GM18526 (cell line): ENCODE measurements around the gene MYT1.

Source experiments
- POLR2A ChIP-seq: IDR thresholded peaks from 3 replicates; pipeline ENCODE4 v1.6.1; 2011; ENCODE audit not compliant: insufficient read length; ENCODE audit errors: extremely low read depth

The MYT1 gene

GRCh38 chr20:64224351-64225170 lies 60.3 kb downstream of the MYT1 start:
- no peak for TF ChIP-seq POLR2A

- TF ChIP-seq POLR2A, result no peak
These were observed 60.9 kb downstream of the MYT1 start for GRCh38 chr20:64225171-64225595.

- no peak for TF ChIP-seq POLR2A
These were observed 61.8 kb downstream of the MYT1 start for GRCh38 chr20:64225828-64226598.

DNA sequence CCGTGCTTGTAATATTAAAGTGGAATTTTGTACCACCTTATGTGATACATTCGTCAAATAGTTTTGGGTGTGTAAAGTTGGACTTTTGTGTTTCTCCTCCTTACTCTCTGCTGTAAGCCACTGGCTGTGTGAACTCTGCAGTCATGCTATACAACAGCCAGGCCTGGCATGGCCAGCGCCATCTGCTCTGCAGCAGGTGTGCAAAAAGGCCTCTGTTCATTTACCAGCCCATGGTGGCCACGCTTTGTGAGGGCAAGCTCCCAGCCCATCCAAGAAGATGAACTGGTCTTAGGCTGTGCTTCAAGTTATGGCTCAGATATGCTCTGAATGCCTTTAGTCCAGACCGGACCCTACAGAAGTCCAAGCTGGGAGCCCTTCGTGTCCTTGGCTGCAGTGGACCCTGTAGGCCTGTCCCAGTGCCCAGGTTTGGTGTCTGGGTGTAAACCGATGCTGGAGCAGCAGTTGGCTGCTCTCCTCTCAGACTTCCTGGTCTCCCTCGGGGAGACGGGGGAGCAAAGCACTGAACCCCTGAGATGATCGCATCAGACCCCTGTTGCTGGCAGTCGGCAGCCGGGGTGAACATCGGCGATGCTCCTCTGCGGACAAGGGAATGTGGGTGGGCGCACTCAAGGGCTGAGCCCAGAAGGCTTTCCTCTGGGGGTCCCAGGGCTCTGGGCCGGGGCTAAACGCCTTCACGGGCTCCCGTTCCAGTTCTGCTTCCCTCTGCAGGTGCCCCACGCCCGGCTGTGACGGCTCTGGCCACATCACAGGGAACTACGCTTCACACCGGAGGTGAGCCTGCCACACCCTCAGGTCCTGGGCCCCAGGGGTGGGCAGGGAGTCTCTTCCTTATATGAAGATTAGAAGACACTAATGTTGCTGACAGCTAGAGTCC lies 62.7 kb downstream of the MYT1 start:
- TF ChIP-seq POLR2A, result no peak

GRCh38 chr20:64228086-64228653 lies 63.9 kb downstream of the MYT1 start:
- TF ChIP-seq POLR2A, result no peak

DNA sequence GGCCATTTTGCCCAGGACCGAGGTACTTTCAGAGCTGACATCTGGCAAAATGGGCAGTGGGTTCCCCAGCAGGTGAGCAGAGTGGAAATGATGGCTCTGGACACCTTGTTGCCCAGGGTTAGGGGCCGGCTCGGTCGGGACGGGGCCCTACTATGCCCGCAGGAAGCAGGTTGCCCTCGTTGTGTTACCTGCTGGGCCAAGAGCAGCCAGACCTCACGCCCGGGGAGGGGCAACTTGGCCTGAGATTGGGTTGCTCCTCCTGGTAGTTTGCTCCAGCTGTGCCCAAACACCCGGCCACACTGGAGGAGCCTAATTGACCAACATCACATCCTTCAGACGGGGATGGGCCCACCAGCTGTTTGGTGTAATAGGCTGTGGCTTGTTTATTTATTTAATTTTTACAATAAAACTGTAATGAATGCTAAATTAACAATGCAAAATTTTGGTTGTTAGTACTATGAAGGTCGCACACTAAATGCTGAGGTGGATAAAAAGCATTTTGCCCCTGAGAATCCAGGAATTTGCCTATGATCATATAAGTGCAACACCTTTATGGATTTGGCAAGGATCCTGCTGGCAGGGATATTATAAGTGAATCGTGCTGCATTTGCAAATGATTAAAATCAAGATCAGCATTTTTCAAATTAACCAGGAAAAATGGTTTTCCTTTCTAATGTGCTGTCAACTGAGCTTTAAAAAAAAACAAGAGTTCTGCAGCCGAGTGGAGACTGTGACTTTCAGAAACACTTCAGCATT lies 64.7 kb downstream of the MYT1 start:
- no peak for TF ChIP-seq POLR2A

DNA sequence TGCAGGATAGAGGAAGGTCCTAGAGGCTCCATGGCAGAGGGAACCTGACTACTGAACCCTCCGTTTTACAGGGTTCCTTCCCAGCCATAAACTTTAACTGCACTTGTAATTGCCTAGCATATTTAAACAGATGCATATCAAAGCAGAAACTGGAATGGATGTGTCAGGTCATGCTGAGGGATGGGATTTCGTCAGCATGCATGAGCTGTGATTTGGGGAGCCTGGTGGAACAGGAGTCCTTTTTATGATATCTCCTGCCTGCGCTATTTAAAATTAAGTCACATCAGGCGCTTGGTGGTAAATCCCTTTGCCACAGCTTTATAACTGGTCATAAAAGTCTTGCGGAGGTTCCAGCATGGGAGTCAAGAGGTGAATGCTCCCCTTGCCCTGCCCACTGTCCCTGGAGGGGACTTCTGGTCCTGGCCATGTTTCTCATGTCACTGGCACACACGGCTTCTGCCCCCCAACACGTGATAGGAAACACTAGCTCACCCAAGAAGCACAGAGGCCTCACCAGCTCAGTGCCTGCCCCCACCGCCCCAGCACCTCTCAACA lies 65.3 kb downstream of the MYT1 start:
- no peak for TF ChIP-seq POLR2A

DNA sequence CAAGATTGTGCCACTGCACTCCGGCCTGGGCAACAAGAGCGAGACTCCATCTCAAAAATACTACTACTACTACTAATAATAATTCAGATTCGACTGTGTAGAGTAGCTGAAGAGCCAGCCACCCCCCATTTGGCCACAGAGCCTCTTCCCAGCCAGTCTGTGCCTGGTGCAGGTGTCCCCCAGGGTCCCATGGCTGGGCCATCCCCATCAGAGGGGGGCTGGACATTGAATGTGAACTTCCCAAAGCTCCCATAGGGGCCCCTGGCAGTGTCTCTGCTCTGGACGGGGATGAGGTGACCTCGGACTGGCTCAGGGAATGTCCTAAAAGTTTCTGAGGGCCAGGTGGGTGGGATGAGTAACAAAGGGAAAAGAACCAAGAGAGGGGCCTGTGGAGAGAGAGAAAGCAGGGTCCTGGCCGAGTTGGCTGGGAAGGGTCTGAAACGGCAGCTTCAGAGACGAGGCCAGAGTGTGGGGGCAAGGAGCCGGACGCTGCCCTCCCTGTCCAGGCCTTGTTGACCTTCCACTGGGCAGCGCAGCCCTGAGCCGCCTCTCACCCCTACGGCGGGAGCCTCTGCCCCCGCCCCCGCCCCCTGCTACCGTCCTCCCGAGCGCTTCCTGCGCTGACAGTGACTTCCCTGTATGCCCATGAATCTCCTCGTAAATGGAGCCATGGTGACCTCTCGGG lies 66.4 kb downstream of the MYT1 start:
- no peak for TF ChIP-seq POLR2A

GRCh38 chr20:64231621-64232550 lies 67.6 kb downstream of the MYT1 start:
- TF ChIP-seq POLR2A, result no peak

- no peak for TF ChIP-seq POLR2A
These were observed 68.5 kb downstream of the MYT1 start for GRCh38 chr20:64232794-64233193.

- no peak for TF ChIP-seq POLR2A
These were observed 69.5 kb downstream of the MYT1 start for GRCh38 chr20:64233725-64234124.

DNA sequence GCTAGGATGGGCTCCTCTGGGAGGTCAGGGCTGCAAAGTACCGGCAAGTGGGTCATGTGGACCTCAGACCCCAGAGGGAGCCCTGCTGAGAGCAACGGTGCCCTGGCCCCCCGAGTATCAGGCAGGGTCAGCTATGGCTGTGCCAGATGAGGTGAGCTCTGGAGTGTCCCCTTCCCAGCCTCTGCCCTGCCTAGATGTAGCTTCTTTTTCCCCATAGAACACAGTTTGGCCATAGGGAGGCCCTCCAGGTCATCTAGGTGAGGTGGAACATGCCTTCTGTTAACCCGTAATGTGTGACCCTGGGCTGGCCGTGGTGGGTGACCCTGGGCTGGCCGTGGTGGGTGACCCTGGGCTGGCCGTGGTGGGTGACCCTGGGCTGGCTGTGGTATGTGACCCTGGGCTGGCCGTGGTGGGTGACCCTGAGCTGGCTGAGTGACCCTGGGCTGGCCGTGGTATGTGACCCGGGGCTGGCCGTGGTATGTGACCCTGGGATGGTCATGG lies 70.1 kb downstream of the MYT1 start:
- TF ChIP-seq POLR2A, result no peak
